H1 (cell line): ENCODE results near the gene COL28A1. TPM values are rescaled to one million over a fixed set of nuclear protein-coding genes. Genes with fewer than 3 reads are reported as not detected.
"Not testable (repeated sequence)": the region's sequence is repeated elsewhere in the genome, so short reads cannot be mapped to it uniquely, and the experiment has no call there.

ENCODE experiments used
- CTCF ChIA-PET: fragments of 300-600 bp; sonication (Branson Sonifier 250); formaldehyde crosslinking; loops from one replicate; lab custom pipeline; 2021; ENCODE audit not compliant: partially characterized antibody; lab: Charles Lee
- POLR2A ChIA-PET: fragments of 300-600 bp; sonication (Branson Sonifier 250); formaldehyde crosslinking; loops from one replicate; lab custom pipeline; 2021; ENCODE audit warnings: inconsistent platforms; ENCODE audit not compliant: partially characterized antibody; lab: Charles Lee
- DNase-seq, 2 experiments: peaks; one replicate each; pipeline versions ENCODE4 v3.0.0 to v3.0.0-alpha.2; 2010 to 2022; ENCODE audit warnings: low spot score in 2 of 2, low read depth in 1 of 2, mixed read lengths in 1 of 2
- FAIRE-seq: peaks from 2 replicates; lab custom pipeline; 2011; peaks lifted over from hg19 to GRCh38; lab: Jason Lieb, UNC
- H2AFZ ChIP-seq: 2 replicates; pipeline ENCODE4 v1.8.1; 2012; ENCODE audit warnings: low read length, inconsistent platforms
- H2AK5ac ChIP-seq: 2 replicates; pipeline ENCODE4 v1.6.1; 2013; ENCODE audit warnings: low read depth, low read length
- H2BK120ac ChIP-seq: replicated peaks from 2 replicates; pipeline ENCODE3; 2013; ENCODE audit warnings: low read depth, low read length, inconsistent platforms
- H2BK12ac ChIP-seq: 2 replicates; pipeline ENCODE4 v1.6.1; 2013; ENCODE audit warnings: low read depth, low read length
- H2BK15ac ChIP-seq: 2 replicates; pipeline ENCODE4 v1.6.1; 2013; ENCODE audit warnings: low read length
- H2BK20ac ChIP-seq: 2 replicates; pipeline ENCODE4 v1.6.1; 2013; ENCODE audit warnings: low read length
- H2BK5ac ChIP-seq: 2 replicates; pipeline ENCODE4 v1.6.1; 2013; ENCODE audit warnings: low read depth, low read length
- H3K14ac ChIP-seq: 2 replicates; pipeline ENCODE4 v1.6.1; 2013; ENCODE audit warnings: inconsistent platforms; ENCODE audit not compliant: insufficient read length
- H3K18ac ChIP-seq: 2 replicates; pipeline ENCODE4 v1.6.1; 2013; ENCODE audit warnings: low read length; ENCODE audit errors: extremely low read depth
- H3K23ac ChIP-seq: 2 replicates; pipeline ENCODE4 v1.6.1; 2013; ENCODE audit warnings: inconsistent platforms; ENCODE audit not compliant: insufficient read length
- H3K23me2 ChIP-seq: 2 replicates; pipeline ENCODE4 v1.6.1; 2013; ENCODE audit warnings: low read depth, low read length
- H3K27ac ChIP-seq: 2 replicates; pipeline ENCODE4 v1.6.1; 2011; ENCODE audit warnings: low read depth, low read length, inconsistent platforms
- H3K27me3 ChIP-seq, 4 experiments: replicated peaks in 1 of 4; 1 replicate in 1 of 4; 2 replicates in 3 of 4; pipeline versions ENCODE4 v1.6.1 to v1.8.1; 2011 to 2013; ENCODE audit warnings: low read length in 3 of 4, mild to moderate bottlenecking in 3 of 4, inconsistent platforms in 2 of 4, mixed read lengths in 2 of 4, moderate library complexity in 1 of 4; ENCODE audit not compliant: control insufficient read depth in 3 of 4, insufficient read depth in 3 of 4; ENCODE audit errors: extremely low read depth in 1 of 4
- H3K36me3 ChIP-seq, 4 experiments: 2 replicates each; pipeline versions ENCODE4 v1.6.1 to v1.8.1; 2011 to 2013; ENCODE audit warnings: mild to moderate bottlenecking in 4 of 4, low read length in 3 of 4, moderate library complexity in 2 of 4, control low read depth in 1 of 4, inconsistent platforms in 1 of 4; ENCODE audit not compliant: insufficient read depth in 4 of 4, control insufficient read depth in 2 of 4
- H3K4ac ChIP-seq: replicated peaks from 2 replicates; pipeline ENCODE3; 2013; ENCODE audit warnings: low read length, low read depth, mixed read lengths, inconsistent platforms; ENCODE audit not compliant: insufficient read length
- H3K4me1 ChIP-seq, 4 experiments: replicated peaks in 1 of 4; 1 replicate in 1 of 4; 2 replicates in 3 of 4; pipeline versions ENCODE4 v1.6.1 to v1.8.1; 2011 to 2013; ENCODE audit warnings: low read length in 3 of 4, inconsistent platforms in 2 of 4, mixed read lengths in 1 of 4; ENCODE audit not compliant: insufficient read depth in 4 of 4, control insufficient read depth in 3 of 4
- H3K4me2 ChIP-seq, 2 experiments: 2 replicates each; pipeline versions ENCODE4 v1.6.1 to v1.8.1; 2011 to 2013; ENCODE audit warnings: low read depth in 2 of 2, low read length in 2 of 2, control low read depth in 1 of 2, inconsistent platforms in 1 of 2, mild to moderate bottlenecking in 1 of 2; ENCODE audit not compliant: insufficient read depth in 1 of 2
- H3K4me3 ChIP-seq, 4 experiments: fragments of 200-600, 300-600 bp in 1 of 4; sonication (generic), shearing (Covaris generic), sonication (Bioruptor Twin) in 1 of 4; 2 replicates each; pipeline versions ENCODE4 v1.5.1 to v1.8.1; 2011 to 2016; ENCODE audit warnings: low read length in 4 of 4, low read depth in 3 of 4, control low read depth in 2 of 4, inconsistent platforms in 2 of 4, mild to moderate bottlenecking in 2 of 4, mixed read lengths in 1 of 4, moderate library complexity in 1 of 4; ENCODE audit not compliant: insufficient read depth in 2 of 4; ENCODE audit errors: extremely low read depth in 1 of 4
- H3K56ac ChIP-seq: replicated peaks from 2 replicates; pipeline ENCODE3; 2013; ENCODE audit warnings: low read depth, mild to moderate bottlenecking, mixed read lengths, low read length, inconsistent platforms; ENCODE audit not compliant: insufficient read length
- H3K79me1 ChIP-seq: 2 replicates; pipeline ENCODE4 v1.6.1; 2013; ENCODE audit warnings: low read depth, low read length, control low read depth
- H3K79me2 ChIP-seq, 2 experiments: 2 replicates each; pipeline versions ENCODE4 v1.6.1 to v1.8.1; 2012 to 2013; ENCODE audit warnings: low read length in 2 of 2, mild to moderate bottlenecking in 2 of 2, inconsistent platforms in 1 of 2; ENCODE audit not compliant: insufficient read depth in 2 of 2, control insufficient read depth in 1 of 2
- H3K9ac ChIP-seq, 4 experiments: replicated peaks in 1 of 4; 1 replicate in 1 of 4; 2 replicates in 3 of 4; pipeline versions ENCODE4 v1.6.1 to v1.8.1; 2011 to 2013; ENCODE audit warnings: low read depth in 3 of 4, low read length in 3 of 4, control low read depth in 2 of 4, mild to moderate bottlenecking in 2 of 4, moderate library complexity in 2 of 4, inconsistent platforms in 1 of 4; ENCODE audit errors: extremely low read depth in 1 of 4
- H3K9me3 ChIP-seq, 2 experiments: 2 replicates each; pipeline versions ENCODE4 v1.6.1 to v1.8.1; 2012 to 2013; ENCODE audit warnings: mild to moderate bottlenecking in 2 of 2, moderate library complexity in 2 of 2, control low read depth in 1 of 2, inconsistent platforms in 1 of 2, low read depth in 1 of 2, low read length in 1 of 2, mixed read lengths in 1 of 2; ENCODE audit not compliant: insufficient read depth in 2 of 2
- H4K20me1 ChIP-seq, 2 experiments: replicated peaks in 1 of 2; 2 replicates each; pipeline versions ENCODE3 to v1.8.1; 2011 to 2013; ENCODE audit warnings: inconsistent platforms in 2 of 2, low read length in 2 of 2, mild to moderate bottlenecking in 1 of 2; ENCODE audit not compliant: insufficient read depth in 2 of 2, control insufficient read depth in 1 of 2
- H4K5ac ChIP-seq: 2 replicates; pipeline ENCODE4 v1.6.1; 2013; ENCODE audit warnings: low read length, low read depth, mixed read lengths, inconsistent platforms; ENCODE audit not compliant: insufficient read length
- H4K8ac ChIP-seq: 2 replicates; pipeline ENCODE4 v1.8.0; 2013; ENCODE audit warnings: mild to moderate bottlenecking, moderate library complexity, low read length, inconsistent platforms; ENCODE audit not compliant: insufficient read depth; ENCODE audit errors: extremely low read depth
- H4K91ac ChIP-seq: replicated peaks from 2 replicates; pipeline ENCODE3; 2013; ENCODE audit warnings: low read length, mixed read lengths, inconsistent platforms; ENCODE audit not compliant: insufficient read length
- WGBS, 2 experiments: shearing (Covaris generic) in 1 of 2; methylation state at CpG; one replicate each; pipeline versions ENCODE4 v1.1.6 to v1.1.7; 2013 to 2015; ENCODE audit warnings: low lambda C conversion rate in 2 of 2, mixed read lengths in 2 of 2, inconsistent platforms in 1 of 2, low coverage in 1 of 2, missing lambda C conversion rate in 1 of 2; ENCODE audit not compliant: insufficient replicate concordance in 2 of 2, insufficient coverage in 1 of 2, insufficient read length in 1 of 2; ENCODE audit errors: extremely low coverage in 1 of 2, missing lambda C conversion rate in 1 of 2; 5-methylcytosine and 5-hydroxymethylcytosine counted together
- polyA plus RNA-seq, 7 experiments: library from polyadenylated mRNA; depleted of rRNA in 3 of 7; stranded (reverse) in 5 of 7; unstranded in 2 of 7; fragments of >200 nt in 5 of 7; fragments of 200-250 nt in 2 of 7; gene quantifications; 1 replicate in 5 of 7; 2 replicates in 1 of 7; 4 replicates in 1 of 7; pipeline versions ENCODE4 v1.2.1 to v1.2.3, GENCODE V29; 2011 to 2013; ENCODE audit warnings: missing spikeins in 2 of 7, mixed read lengths in 2 of 7
- total RNA-seq: library from RNA; stranded (reverse); fragmentation: NEBNext Ultra II Directional; extraction: Animal tissue kit (Norgen Biotek cat#: 25700); gene quantifications from 2 replicates; pipeline ENCODE4 v1.2.1, GENCODE V29; 2021

The COL28A1 gene
- total and polyA plus RNA-seq, 2 of the 8 experiments (the other 6 are each of a cell fraction or from before 2014, with no cell fraction given), result 0.22 to 0.38 TPM

DNA sequence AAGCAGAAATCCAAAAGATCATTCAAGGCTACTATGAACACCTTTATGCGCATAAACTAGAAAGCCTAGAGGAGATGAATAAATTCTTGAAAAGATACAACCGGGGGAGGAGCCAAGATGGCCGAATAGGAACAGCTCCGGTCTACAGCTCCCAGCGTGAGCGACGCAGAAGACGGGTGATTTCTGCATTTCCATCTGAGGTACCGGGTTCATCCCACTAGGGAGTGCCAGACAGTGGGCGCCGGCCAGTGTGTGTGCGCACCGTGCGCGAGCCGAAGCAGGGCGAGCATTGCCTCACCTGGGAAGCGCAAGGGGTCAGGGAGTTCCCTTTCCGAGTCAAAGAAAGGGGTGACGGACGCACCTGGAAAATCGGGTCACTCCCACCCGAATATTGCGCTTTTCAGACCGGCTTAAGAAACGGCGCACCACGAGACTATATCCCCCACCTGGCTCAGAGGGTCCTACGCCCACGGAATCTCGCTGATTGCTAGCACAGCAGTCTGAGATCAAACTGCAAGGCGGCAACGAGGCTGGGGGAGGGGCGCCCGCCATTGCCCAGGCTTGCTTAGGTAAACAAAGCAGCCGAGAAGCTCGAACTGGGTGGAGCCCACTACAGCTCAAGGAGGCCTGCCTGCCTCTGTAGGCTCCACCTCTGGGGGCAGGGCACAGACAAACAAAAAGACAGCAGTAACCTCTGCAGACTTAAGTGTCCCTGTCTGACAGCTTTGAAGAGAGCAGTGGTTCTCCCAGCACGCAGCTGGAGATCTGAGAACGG is 70.5 kb downstream of the COL28A1 start:
- H3K9ac ChIP-seq, H2AK5ac ChIP-seq, H4K91ac ChIP-seq, H3K23ac ChIP-seq, H3K56ac ChIP-seq, H4K20me1 ChIP-seq, H3K79me1 ChIP-seq, H3K9me3 ChIP-seq, CTCF ChIA-PET, H3K36me3 ChIP-seq, DNase-seq, H2BK120ac ChIP-seq, H3K4me2 ChIP-seq, H3K4me1 ChIP-seq, H2AFZ ChIP-seq, H4K5ac ChIP-seq, H3K18ac ChIP-seq, POLR2A ChIA-PET, H3K23me2 ChIP-seq, H2BK12ac ChIP-seq, H2BK20ac ChIP-seq, H2BK5ac ChIP-seq, H4K8ac ChIP-seq, H3K4ac ChIP-seq, H3K27me3 ChIP-seq, H3K14ac ChIP-seq, FAIRE-seq, H3K27ac ChIP-seq, H2BK15ac ChIP-seq, H3K79me2 ChIP-seq: not testable (repeated sequence)
- 84% methylated on average over 28 of the region's 39 CpGs; no CpG with 5 or more reads in 1 of the 2 experiments for WGBS, 2 experiments
- H3K4me3 ChIP-seq, result 0 out of 8 replicates have a peak overlapping the region, but pooled peaks of 1 of the 4 experiments have one; percentile 16
